GM18907 (cell line): Measurements from ENCODE around the gene SCYGR3.
A peak's percentile ranks its signal among the peaks of the same experiment; 100 is the strongest.

ENCODE experiments used
- ATAC-seq: cut with Tn5 transposase; IDR thresholded peaks from one replicate; pipeline ENCODE4 v1.9.1; 2021; ENCODE audit warnings: mild to moderate bottlenecking, moderate library complexity; ENCODE audit not compliant: unreplicated experiment

Gene SCYGR3, protein sequence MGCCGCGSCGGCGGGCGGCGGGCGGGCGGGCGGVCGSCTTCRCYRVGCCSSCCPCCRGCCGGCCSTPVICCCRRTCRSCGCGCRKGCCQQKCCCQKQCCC

DNA sequence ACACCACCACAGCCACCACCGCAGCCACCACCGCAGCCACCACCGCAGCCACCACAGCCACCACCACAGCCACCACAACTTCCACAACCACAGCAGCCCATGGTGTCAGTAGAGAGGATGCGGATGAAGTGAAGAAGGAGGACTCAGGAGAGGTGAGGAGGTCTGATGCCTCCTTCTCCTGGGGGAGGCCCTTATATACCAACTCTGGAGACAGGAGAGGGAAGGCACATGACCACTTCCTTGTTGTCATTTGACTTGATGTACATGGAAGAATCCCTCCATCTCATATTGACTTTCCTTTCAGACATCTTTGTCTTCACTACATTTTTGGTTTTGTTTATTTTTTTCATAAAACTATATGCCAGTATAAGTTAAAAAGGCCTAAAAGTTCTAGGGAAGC lies at the start of gene SCYGR3:
SCYGR3 (minus strand) TSS at position 101 of the 400 bp plus-strand sequence; CDS start at position 101, 0 bp downstream.
- ATAC-seq: no peak

DNA sequence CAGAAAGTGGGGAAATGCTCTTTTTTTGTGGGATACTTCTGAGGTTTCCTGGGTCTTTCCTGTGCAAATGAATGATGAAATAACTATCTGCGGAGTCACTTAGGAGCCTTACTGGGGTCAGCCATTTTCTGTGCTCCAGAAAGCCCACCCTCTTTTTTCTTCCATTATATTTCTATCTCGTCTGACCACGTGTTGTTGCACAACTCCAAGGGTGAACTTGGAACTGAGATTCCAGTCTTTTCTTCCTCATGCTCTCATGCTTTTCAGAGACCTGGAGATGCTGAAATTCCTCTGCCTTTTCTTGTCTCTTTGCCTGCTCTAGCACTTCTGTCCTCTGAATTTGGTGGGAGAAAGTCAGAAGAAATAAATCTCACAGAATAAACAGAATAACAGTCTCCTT lies 47.2 kb upstream of the SCYGR3 start:
- no peak for ATAC-seq

- no peak for ATAC-seq
Measured at GRCh38 chr2:227661025-227661649, 46.5 kb upstream of the SCYGR3 start.

DNA sequence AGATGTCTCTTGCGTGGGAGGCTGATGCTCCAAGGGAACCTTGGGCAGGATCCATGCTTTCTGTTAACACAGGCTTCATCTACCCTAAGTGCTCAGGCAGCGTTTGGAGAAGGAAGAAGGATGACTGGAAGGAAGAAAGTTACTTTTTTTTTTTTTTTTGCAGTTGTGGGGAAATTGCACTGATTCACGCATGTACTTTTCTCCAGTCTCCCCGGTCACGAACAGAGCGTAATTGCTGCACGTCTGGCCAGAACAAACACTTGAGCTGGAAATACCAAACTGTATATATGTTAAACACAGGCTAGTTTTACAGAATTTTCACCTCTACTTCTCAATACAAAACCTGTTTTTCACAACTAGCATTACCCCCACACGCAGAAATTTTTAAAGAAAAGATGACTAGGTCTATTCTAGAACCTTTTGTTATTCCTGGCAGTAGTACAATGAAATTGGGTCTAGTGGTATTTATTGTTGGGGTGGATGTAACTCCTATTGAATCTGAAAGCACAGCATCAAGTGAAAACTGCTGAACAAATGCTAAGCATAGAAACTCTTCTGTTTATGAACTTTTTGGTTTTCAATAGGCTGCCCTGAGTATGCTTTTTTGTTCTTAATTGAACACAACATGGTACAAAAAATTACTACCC lies 42.7 kb upstream of the SCYGR3 start:
- ATAC-seq: no peak

- peak; percentile 42 for ATAC-seq
Measured at GRCh38 chr2:227655454-227655853, 40.8 kb upstream of the SCYGR3 start.

GRCh38 chr2:227654426-227654825 lies 39.8 kb upstream of the SCYGR3 start:
- ATAC-seq: no peak

GRCh38 chr2:227653419-227653818 lies 38.8 kb upstream of the SCYGR3 start:
- ATAC-seq: no peak

- no peak for ATAC-seq
Measured at GRCh38 chr2:227643990-227644551, 29.4 kb upstream of the SCYGR3 start.

GRCh38 chr2:227642656-227643055 lies 28.0 kb upstream of the SCYGR3 start:
- no peak for ATAC-seq

DNA sequence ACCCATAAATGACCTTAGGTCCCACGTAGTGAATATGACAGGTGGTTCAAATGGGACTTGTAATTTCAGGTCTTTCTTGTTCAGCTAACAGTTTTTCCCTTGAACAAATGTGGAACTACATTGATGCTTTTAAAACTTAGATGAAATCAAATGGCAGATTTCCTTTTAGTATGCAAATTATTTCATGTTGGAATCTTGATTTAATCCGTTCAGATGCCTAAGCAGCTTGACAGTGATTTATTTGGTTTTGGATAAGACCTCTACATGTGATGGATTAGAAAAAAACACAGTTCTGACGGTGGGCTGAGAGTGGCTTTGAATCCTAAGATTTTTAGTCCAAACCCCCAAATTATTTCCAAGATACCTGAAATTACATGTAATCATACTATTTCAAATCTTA lies 19.6 kb upstream of the SCYGR3 start:
- ATAC-seq: no peak

DNA sequence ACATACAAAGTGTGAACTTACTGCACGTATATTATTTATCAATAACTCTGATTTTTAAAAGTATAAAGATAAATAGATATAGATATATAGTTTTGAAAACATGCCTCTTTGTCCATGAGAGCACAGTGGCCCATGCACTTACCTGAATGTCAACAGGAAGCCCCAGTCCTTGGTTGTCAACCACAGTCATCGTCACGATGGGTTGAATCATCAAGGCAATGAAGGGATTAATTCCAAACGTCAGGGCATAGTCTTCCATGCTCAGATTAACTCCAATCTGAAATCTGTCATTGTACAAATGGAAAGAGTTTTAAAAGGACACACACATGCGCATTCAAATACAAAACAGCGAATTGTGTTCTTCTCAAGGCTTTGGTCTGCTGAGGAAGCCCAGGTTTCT lies 18.2 kb upstream of the SCYGR3 start:
- ATAC-seq: no peak

DNA sequence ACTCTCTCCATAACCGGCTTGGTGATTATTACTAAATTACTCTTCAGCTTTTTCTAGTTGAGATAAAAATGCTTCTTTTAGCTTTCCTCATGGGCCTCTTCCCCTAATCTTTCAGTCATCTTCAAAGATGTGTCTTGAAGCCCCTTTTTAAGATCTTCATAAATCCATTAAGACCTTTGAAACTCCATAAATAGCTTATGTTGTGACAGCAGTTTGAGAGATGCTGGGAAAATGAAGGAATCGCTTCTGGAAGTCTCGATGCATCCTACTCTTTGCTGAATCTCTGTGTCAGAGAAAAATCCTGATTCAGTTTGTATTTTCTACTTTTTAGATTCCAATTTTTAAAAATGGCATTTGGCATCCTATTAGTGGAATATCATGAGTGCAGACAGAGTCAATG lies 15.7 kb upstream of the SCYGR3 start:
- no peak for ATAC-seq

DNA sequence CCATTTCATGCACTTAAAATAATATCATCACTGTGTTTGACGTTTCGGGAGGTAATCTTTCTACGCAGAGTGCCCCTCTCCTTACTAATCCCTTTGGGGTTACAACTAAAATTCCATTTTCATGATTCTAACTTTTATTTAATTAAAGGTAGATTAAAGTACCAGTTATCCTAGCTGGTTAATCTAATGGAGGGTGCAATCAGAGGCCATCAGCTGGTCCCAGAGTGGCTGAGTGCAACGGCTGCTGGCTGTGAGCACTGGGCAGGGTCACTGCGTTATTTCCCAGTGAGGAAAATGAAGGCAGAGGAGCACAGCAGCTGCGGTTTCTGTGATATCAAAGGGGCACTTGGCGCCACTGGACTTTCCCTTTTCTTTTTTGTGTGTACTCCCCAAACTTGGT lies 14.8 kb upstream of the SCYGR3 start:
- no peak for ATAC-seq

DNA sequence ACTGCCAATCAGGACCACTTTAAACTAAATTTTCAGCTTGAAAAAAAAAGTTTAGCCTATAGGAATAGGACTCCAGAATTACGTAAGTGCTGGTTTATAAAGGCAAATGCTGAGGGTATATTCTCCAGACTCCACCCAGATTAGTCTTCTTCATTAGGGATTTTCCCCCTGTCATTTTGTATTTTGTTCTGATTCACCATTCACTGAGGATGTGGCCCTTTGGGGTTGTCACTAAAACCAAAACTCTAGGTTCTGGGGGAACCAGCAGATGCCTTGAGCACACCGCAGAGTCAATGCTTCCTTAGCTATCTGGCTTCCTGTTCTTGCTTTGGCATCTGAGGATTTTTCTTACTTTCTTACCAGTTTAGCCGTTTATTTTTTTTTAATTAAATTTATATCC lies 13.1 kb upstream of the SCYGR3 start:
- peak; percentile 99 for ATAC-seq

GRCh38 chr2:227626580-227627151 lies 12.0 kb upstream of the SCYGR3 start:
- no peak for ATAC-seq

DNA sequence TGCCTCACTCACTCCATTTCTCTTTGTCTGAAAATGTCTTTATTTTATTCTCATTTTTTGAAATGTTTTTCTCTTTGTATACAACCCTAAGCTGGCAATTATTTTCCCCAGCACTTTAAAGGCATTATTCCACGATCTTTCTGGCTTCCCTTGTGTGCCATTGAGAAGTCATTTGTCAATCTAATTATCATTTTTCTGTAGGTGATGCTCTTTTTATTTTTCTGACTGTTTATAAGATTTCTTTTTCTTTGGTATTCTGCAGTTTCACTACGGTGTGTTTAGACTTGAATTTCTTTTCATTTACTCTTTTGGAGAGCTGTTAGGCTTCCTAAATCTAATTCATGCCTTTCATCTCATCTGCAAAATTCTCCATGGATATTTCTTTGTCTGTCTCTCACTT lies 10.8 kb upstream of the SCYGR3 start:
- no peak for ATAC-seq

DNA sequence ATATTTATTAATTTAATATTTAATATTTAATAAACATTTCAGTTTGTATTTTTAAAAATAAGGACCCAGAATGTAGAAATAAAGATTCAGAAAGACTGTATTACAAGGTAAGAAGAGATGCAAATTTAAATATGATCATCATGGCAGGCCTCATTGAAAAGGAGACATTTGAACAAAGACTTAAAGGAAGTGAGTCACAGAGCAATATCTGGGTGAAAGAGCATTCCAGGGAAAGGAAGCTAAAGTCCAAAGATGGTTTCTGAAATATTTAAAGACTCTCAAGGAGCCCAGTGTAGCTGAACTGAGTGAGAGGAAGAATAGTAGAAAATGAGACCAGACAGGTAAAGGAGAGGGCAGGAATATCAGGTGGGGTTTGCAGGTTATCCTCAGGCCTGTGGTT lies 8.6 kb upstream of the SCYGR3 start:
- no peak for ATAC-seq

- ATAC-seq: no peak
Measured at GRCh38 chr2:227617316-227618230, 2.9 kb upstream of the SCYGR3 start, which contains the start of gene SCYGR4. Gene SCYGR4 (plus strand): TSS chr2:227617498. CDS start chr2:227617498, 0 bp downstream.

DNA sequence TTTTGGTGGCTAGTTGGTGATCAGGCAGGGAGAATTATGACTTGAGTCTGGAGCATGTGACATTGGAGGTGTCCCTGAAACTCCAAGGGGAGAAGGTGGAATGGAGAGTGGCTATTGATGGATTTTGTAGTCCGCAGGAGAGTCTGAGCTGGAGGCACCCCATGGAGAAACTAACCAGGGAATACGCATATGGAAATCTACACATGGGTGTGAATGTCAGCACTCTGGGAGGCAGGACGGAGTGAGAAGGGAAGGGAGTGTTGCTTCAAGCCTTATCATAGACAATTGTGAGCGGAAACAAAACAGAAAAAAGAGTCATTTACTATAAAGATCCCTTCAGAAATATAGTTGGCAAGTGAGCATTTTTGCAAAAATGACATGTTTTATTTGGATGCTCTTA lies 2.0 kb upstream of the SCYGR3 start:
- ATAC-seq: no peak

- no peak for ATAC-seq
Measured at GRCh38 chr2:227615906-227616305, 1.3 kb upstream of the SCYGR3 start.

GRCh38 chr2:227615181-227615580 lies 541 bp upstream of the SCYGR3 start:
- no peak for ATAC-seq
